ENCODE results near the gene RIMS3.

DNA sequence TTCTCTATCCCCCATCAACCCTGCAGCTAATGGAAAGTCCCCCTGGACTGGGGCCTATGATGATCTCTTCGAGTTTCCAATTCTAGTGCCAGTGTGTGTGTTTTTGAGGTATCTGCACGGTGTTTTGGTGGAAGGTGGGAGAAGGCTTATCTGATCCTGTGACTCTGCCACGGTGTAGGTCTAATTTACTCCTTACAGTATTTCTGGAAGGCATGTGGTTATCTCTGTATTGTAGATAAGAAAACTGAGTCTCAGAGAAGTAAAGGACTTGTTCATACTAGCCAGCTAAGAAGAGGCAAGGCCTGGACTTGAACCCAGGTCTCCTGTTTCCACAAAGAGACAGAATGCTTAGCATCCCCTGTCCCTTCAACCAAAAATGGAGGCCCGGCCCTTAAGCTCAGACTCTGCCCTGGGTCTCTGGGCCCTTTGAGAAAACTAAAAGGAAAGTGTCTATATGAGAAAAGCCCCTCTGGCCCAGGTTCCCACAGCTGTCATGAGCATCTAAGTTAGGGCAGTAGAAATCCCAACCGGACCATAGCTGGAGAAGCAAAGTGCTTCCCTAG is 20.3 kb downstream of the RIMS3 start:
- TF ChIP-seq, protein P1, sequence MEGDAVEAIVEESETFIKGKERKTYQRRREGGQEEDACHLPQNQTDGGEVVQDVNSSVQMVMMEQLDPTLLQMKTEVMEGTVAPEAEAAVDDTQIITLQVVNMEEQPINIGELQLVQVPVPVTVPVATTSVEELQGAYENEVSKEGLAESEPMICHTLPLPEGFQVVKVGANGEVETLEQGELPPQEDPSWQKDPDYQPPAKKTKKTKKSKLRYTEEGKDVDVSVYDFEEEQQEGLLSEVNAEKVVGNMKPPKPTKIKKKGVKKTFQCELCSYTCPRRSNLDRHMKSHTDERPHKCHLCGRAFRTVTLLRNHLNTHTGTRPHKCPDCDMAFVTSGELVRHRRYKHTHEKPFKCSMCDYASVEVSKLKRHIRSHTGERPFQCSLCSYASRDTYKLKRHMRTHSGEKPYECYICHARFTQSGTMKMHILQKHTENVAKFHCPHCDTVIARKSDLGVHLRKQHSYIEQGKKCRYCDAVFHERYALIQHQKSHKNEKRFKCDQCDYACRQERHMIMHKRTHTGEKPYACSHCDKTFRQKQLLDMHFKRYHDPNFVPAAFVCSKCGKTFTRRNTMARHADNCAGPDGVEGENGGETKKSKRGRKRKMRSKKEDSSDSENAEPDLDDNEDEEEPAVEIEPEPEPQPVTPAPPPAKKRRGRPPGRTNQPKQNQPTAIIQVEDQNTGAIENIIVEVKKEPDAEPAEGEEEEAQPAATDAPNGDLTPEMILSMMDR (IDR thresholded peaks at IDR 0.05; ENCODE audit: low read length): no peak
- no peak for TF ChIP-seq EZH2phosphoT487 (IDR thresholded peaks at IDR 0.05; ENCODE audit: low read length)
